Spinal cord (tissue), 10 donors: ENCODE measurements around the gene DGUOK. TPM values are rescaled to one million over a fixed set of nuclear protein-coding genes. Genes with fewer than 3 reads are reported as not detected.
"Not testable (repeated sequence)": the region's sequence is repeated elsewhere in the genome, so short reads cannot be mapped to it uniquely, and the experiment has no call there.

Experiments
- DNase-seq, 6 donors: peaks; one replicate each; pipeline versions ENCODE4 v3.0.0 to v3.0.0-alpha.2; 2013 to 2015; ENCODE audit warnings: low spot score in 6 of 6, low read depth in 4 of 6
- H3K27ac ChIP-seq: one replicate; pipeline ENCODE4 v1.5.1; 2013; ENCODE audit warnings: low read depth, low read length, control low read depth
- H3K27me3 ChIP-seq: one replicate; pipeline ENCODE4 v1.6.1; 2013; ENCODE audit warnings: low read length; ENCODE audit not compliant: control insufficient read depth, insufficient read depth
- H3K36me3 ChIP-seq: one replicate; pipeline ENCODE4 v1.6.1; 2013; ENCODE audit warnings: low read length; ENCODE audit not compliant: control insufficient read depth, insufficient read depth
- H3K4me1 ChIP-seq: one replicate; pipeline ENCODE4 v1.6.1; 2013; ENCODE audit warnings: low read length; ENCODE audit not compliant: control insufficient read depth, insufficient read depth
- H3K4me3 ChIP-seq: one replicate; pipeline ENCODE4 v1.5.1; 2013; ENCODE audit warnings: low read depth, low read length, control low read depth
- H3K9me3 ChIP-seq: one replicate; pipeline ENCODE4 v1.6.1; 2013; ENCODE audit warnings: low read length; ENCODE audit not compliant: control insufficient read depth, insufficient read depth
- WGBS: methylation state at CpG from one replicate; pipeline ENCODE4 v1.1.5; 2013; ENCODE audit warnings: missing lambda C conversion rate; ENCODE audit not compliant: insufficient coverage; 5-methylcytosine and 5-hydroxymethylcytosine counted together
- long read RNA-seq, 4 donors: transcript quantifications; one replicate each; lab custom pipeline, GENCODE V29; 2026
- polyA plus RNA-seq, 2 donors: library from polyadenylated mRNA; unstranded; fragments of 120-200 nt; gene quantifications; one replicate each; pipeline ENCODE4 v1.2.1, GENCODE V29; 2013; ENCODE audit not compliant: insufficient read length in 2 of 2
- total RNA-seq, 2 donors: library from RNA; depleted of rRNA in 1 of 2; stranded (reverse); fragments of 120-200 nt in 1 of 2; fragments of >200 nt in 1 of 2; gene quantifications; one replicate each; pipeline versions ENCODE4 v1.2.3 to v1.2.4, GENCODE V29; 2013 to 2014
- donor health status: healthy.

Gene DGUOK
- total RNA-seq (10 to 100 TPM; 30.5 to 64.9 TPM), polyA plus RNA-seq (10 to 100 TPM; 85.4 to 89.0 TPM)
- long read RNA-seq, donor 1, transcript DGUOK-203 (4 exons, 703 nt): minor isoform, 10 of 92 reads
- long read RNA-seq, donor 1, transcript DGUOK-201 (7 exons, 1,144 nt): minor isoform, 11 of 92 reads
- long read RNA-seq, donor 1, transcript DGUOK-208 (6 exons, 1,029 nt): major isoform, 27 of 92 reads
- long read RNA-seq, donor 1, partial matches to known transcripts: 20 of 92 reads
- long read RNA-seq, donor 1, other reads (novel, unspliced or antisense): 20 of 92 reads
- long read RNA-seq, donor 2, transcript DGUOK-201 (7 exons, 1,144 nt): minor isoform, 5 of 28 reads
- long read RNA-seq, donor 2, transcript DGUOK-208 (6 exons, 1,029 nt): major isoform, 13 of 28 reads
- long read RNA-seq, donor 2, partial matches to known transcripts: 0 of 28 reads
- long read RNA-seq, donor 2, other reads (novel, unspliced or antisense): 5 of 28 reads
- long read RNA-seq, donor 3, transcript DGUOK-208 (6 exons, 1,029 nt): major isoform, 13 of 23 reads
- long read RNA-seq, donor 3, transcript DGUOK-203 (4 exons, 703 nt): minor isoform, 5 of 23 reads
- long read RNA-seq, donor 3, partial matches to known transcripts: 0 of 23 reads
- long read RNA-seq, donor 3, other reads (novel, unspliced or antisense): 0 of 23 reads
- long read RNA-seq, donor 4, transcript DGUOK-208 (6 exons, 1,029 nt): minor isoform, 13 of 60 reads
- long read RNA-seq, donor 4, transcript DGUOK-203 (4 exons, 703 nt): major isoform, 15 of 60 reads
- long read RNA-seq, donor 4, transcript DGUOK-201 (7 exons, 1,144 nt): minor isoform, 7 of 60 reads
- long read RNA-seq, donor 4, partial matches to known transcripts: 9 of 60 reads
- long read RNA-seq, donor 4, other reads (novel, unspliced or antisense): 11 of 60 reads

- WGBS: under 1% methylated on average over 48 of the region's 50 CpGs
Observed at GRCh38 chr2:73926493-73927327, at the start of gene DGUOK. Gene DGUOK (plus strand): TSS chr2:73926880. CDS start chr2:73926911, 31 bp downstream.

GRCh38 chr2:73877071-73877802, 49.4 kb upstream of the DGUOK start:
- Histone ChIP-seq H3K27ac (no peak overlapping the region), H3K36me3 (no peaks in the 10 kb centered on the region), H3K4me3 (no peak overlapping the region), H3K4me1 (no peaks in the 10 kb centered on the region), H3K9me3 (no peaks in the 10 kb centered on the region), H3K27me3 (no peaks in the 10 kb centered on the region)
- DNase-seq: no peak
- WGBS: 82% methylated on average over 5 of the region's 9 CpGs

More at GRCh38 chr2:73926493-73927327, at the start of gene DGUOK:
- Histone ChIP-seq H3K27me3 (peaks cover 13% of the 10 kb centered on the region), H3K27ac (peak within 1 kb of the TSS; percentile 95), H3K4me1 (peaks cover 9% of the 10 kb centered on the region), H3K4me3 (peak within 1 kb of the TSS; percentile 94), H3K9me3 (no peaks in the 10 kb centered on the region), H3K36me3 (no peaks in the 10 kb centered on the region)
- DNase-seq: peak; percentile 92 to 100 (median 98)

DNA sequence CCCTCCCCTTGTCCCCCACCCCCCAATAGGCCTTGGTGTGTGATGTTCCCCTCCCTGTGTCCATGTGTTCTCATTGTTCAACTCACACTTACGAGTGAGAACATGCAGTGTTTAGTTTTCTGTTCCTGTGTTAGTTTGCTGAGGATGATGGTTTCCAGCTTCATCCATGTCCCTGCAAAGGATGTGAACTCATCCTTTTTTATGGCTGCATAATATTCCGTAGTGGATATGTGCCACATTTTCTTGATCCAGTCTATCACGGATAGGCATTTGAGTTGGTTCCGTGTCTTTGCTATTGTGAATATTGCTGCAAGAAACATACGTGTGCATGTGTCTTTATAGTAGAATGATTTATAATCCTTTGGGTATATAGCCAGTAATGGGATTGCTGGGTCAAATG, 48.7 kb upstream of the DGUOK start:
- H3K4me3 ChIP-seq, DNase-seq, H3K4me1 ChIP-seq, H3K9me3 ChIP-seq, H3K27ac ChIP-seq, H3K36me3 ChIP-seq, H3K27me3 ChIP-seq: not testable (repeated sequence)
- WGBS: 100% methylated on average over 3 of the region's 5 CpGs

- Histone ChIP-seq H3K4me1 (no peaks in the 10 kb centered on the region), H3K27ac (no peak overlapping the region), H3K4me3 (no peak overlapping the region), H3K27me3 (no peaks in the 10 kb centered on the region), H3K36me3 (no peaks in the 10 kb centered on the region), H3K9me3 (no peaks in the 10 kb centered on the region)
- WGBS: 79% methylated on average over 1 of the region's 2 CpGs
- no peak for DNase-seq
Observed at GRCh38 chr2:73885406-73885805, 41.3 kb upstream of the DGUOK start.

- DNase-seq: no peak
- H3K27me3 ChIP-seq: peaks cover 2% of the 10 kb centered on the region
- no peaks in the 10 kb centered on the region for H3K36me3 ChIP-seq
- WGBS: no CpG with 5 or more reads among the region's 4 CpGs
- H3K4me3 ChIP-seq: no peak overlapping the region
- H3K9me3 ChIP-seq: no peaks in the 10 kb centered on the region
- H3K27ac ChIP-seq: no peak overlapping the region
- H3K4me1 ChIP-seq: no peaks in the 10 kb centered on the region
Observed at GRCh38 chr2:73886357-73886756, 40.3 kb upstream of the DGUOK start.

DNA sequence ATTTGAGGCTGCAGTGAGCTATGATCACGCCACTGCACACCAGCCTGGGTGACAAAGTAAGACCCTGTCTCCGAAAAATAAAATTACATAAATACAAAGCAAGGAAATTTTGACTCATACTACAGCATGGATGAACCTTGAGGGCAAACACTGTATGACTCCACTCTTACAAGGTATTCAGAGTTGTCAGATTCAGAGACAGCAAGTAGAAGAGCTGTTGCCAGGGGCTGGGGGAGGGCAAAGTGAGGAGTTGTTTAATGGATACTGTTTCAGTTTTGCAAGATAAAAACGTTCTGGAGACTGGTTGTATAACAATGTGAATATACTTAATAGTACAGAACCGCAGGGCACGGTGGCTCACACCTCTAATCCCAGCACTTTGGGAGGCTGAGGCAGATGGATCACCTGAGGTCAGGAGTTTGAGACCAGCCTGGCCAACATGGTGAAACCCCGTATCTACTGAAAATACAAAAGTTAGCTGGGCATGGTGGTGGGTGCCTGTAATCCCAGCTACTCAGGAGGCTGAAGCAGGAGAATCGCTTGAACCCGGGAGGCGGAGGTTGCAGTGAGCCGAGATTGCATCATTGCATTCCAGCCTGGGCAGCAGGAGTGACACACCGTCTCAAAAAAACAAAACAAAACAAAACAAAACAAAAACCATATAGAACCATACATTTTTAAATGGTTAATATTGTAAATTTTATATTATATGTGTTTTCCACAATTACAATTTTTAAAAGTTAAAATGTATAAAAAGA, 38.9 kb upstream of the DGUOK start:
- H3K4me3 ChIP-seq, H3K27ac ChIP-seq, H3K27me3 ChIP-seq, H3K9me3 ChIP-seq, H3K36me3 ChIP-seq, DNase-seq, H3K4me1 ChIP-seq: not testable (repeated sequence)
- WGBS: 94% methylated on average over 3 of the region's 11 CpGs

- no peak for DNase-seq
Observed at GRCh38 chr2:73888388-73888787, 38.3 kb upstream of the DGUOK start.

GRCh38 chr2:73889206-73889605, 37.5 kb upstream of the DGUOK start:
- Histone ChIP-seq H3K27ac (no peak overlapping the region), H3K4me1 (no peaks in the 10 kb centered on the region), H3K9me3 (no peaks in the 10 kb centered on the region), H3K36me3 (no peaks in the 10 kb centered on the region), H3K27me3 (peaks cover 2% of the 10 kb centered on the region), H3K4me3 (no peak overlapping the region)
- no CpG with 5 or more reads among the region's 5 CpGs for WGBS
- DNase-seq: no peak

More at GRCh38 chr2:73888388-73888787, 38.3 kb upstream of the DGUOK start:
- peaks cover 2% of the 10 kb centered on the region for H3K27me3 ChIP-seq
- H3K27ac ChIP-seq: no peak overlapping the region
- H3K9me3 ChIP-seq: no peaks in the 10 kb centered on the region
- WGBS: no CpG with 5 or more reads among the region's 2 CpGs
- H3K36me3 ChIP-seq: no peaks in the 10 kb centered on the region
- H3K4me1 ChIP-seq: no peaks in the 10 kb centered on the region
- H3K4me3 ChIP-seq: no peak overlapping the region
